ENCODE measurements around the gene PLEKHA3.
"Not testable (repeated sequence)": the region's sequence is repeated elsewhere in the genome, so short reads cannot be mapped to it uniquely, and the experiment has no call there.

The PLEKHA3 gene

GRCh38 chr2:178525460-178525859 is 45.2 kb downstream of the PLEKHA3 start:
- not testable (repeated sequence) for DNase-seq

- no peak for DNase-seq
Observed at GRCh38 chr2:178526256-178526655, 46.0 kb downstream of the PLEKHA3 start.

GRCh38 chr2:178527592-178527991 is 47.3 kb downstream of the PLEKHA3 start:
- DNase-seq = no peak

- no peak for DNase-seq
Observed at GRCh38 chr2:178528647-178529046, 48.4 kb downstream of the PLEKHA3 start.

- no peak for DNase-seq
Observed at GRCh38 chr2:178529194-178529593, 48.9 kb downstream of the PLEKHA3 start.

GRCh38 chr2:178530131-178530530 is 49.9 kb downstream of the PLEKHA3 start:
- no peak for DNase-seq

GRCh38 chr2:178530625-178531142 is 50.4 kb downstream of the PLEKHA3 start:
- DNase-seq = peak; percentile 15 to 37

- no peak for DNase-seq
Observed at GRCh38 chr2:178531168-178531567, 50.9 kb downstream of the PLEKHA3 start.

GRCh38 chr2:178536037-178536436 is 55.8 kb downstream of the PLEKHA3 start:
- no peak for DNase-seq

- DNase-seq = no peak
Observed at GRCh38 chr2:178542161-178542560, 61.9 kb downstream of the PLEKHA3 start.

- no peak for DNase-seq
Observed at GRCh38 chr2:178542569-178542968, 62.3 kb downstream of the PLEKHA3 start.

- no peak for DNase-seq
Observed at GRCh38 chr2:178550352-178550751, 70.1 kb downstream of the PLEKHA3 start.

- no peak for DNase-seq
Observed at GRCh38 chr2:178553047-178553446, 72.8 kb downstream of the PLEKHA3 start.

All from stimulated activated CD4-positive, alpha-beta T cell treated with anti-CD3 and anti-CD28 coated beads, Interleukin-2, amount 100 ng/mL, for 48 hours (primary cell).